Cerebellar nuclear complex (tissue), 1 donor: ENCODE data around the gene FCGBP.
"Not testable (repeated sequence)": the region's sequence is repeated elsewhere in the genome, so short reads cannot be mapped to it uniquely, and the experiment has no call there.

Experiments used
- DNase-seq, 2 experiments: peaks; one replicate each; lab custom pipeline; 2025; lab: John Stamatoyannopoulos, UW

Gene FCGBP

GRCh38 chr19:39890755-39891551, 43.5 kb downstream of the FCGBP start:
- no peak for DNase-seq

GRCh38 chr19:39889872-39890754, 44.3 kb downstream of the FCGBP start:
- DNase-seq: not testable (repeated sequence)

GRCh38 chr19:39887456-39887951, 46.9 kb downstream of the FCGBP start:
- not testable (repeated sequence) for DNase-seq

GRCh38 chr19:39885821-39886554, 48.4 kb downstream of the FCGBP start:
- DNase-seq: not testable (repeated sequence)

- DNase-seq: not testable (repeated sequence)
These were observed 49.7 kb downstream of the FCGBP start for GRCh38 chr19:39884721-39885120.
